Fibroblast of pulmonary artery (primary cell): ENCODE data around the gene B3GAT1.

Experiments used
- DNase-seq: peaks from one replicate; pipeline ENCODE4 v3.0.0-alpha.2; 2010; ENCODE audit warnings: low read depth
- H3K4me3 ChIP-seq: replicated peaks from 2 replicates; pipeline ENCODE4 v1.5.1; 2011; ENCODE audit warnings: low read depth, mild to moderate bottlenecking, control low read depth, low read length, moderate library complexity
- CTCF ChIP-seq: IDR thresholded peaks from 2 replicates; pipeline ENCODE4 v1.5.1; 2011; ENCODE audit warnings: mild to moderate bottlenecking, control low read depth, low read length, inconsistent platforms; ENCODE audit errors: missing control alignments

The B3GAT1 gene

DNA sequence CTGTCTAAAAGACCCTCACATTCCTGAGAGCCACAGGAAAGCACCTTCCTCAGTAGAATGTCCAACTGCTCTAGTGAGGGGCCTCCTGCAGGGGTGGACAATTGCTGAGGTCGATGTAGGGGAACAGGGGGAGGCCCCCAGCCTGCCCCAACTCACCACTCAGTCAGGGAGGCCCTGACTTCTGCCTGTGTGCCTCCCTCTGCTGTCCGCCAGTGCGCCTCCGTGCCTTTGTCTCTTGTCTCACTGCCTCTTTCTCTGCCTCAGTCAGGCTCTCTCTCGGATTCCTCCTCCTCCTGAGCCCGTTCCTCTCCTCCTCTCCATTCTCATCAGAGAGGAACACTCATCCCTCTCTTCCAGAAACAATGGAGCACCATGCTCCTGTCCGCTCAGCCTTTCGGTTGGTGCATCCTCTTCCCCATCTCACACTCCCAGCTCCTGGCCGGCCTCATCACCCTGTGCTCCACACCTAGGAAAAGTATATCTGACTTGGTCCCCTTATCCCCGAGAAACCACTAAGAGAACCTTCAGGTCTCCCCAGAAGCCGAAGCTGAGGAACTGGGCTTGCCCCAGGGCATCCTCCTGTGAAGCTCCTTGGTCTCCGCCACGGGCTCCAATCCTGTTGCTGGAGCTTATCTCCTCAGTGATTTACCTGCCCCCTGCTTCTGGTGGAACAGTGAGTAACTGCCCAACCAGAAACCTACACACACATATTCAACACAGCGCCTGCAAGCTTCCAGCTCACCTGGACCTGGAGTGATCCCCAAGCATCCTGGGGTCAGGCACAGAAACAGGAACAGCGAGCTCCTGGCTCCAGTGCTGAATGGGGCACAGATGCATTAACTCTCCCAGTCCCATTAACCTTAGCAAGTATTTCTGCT lies 2.3 kb downstream of the B3GAT1 start:
- no peak overlapping the region for H3K4me3 ChIP-seq
- DNase-seq, result no peak
- TF ChIP-seq CTCF, result no peak

- no peak for TF ChIP-seq CTCF
- no peak overlapping the region for H3K4me3 ChIP-seq
- DNase-seq, result no peak
These were observed 4.1 kb downstream of the B3GAT1 start for GRCh38 chr11:134407923-134408322.

GRCh38 chr11:134407321-134407828 lies 4.7 kb downstream of the B3GAT1 start:
- TF ChIP-seq CTCF, result no peak
- DNase-seq, result no peak
- H3K4me3 ChIP-seq, result no peak overlapping the region

DNA sequence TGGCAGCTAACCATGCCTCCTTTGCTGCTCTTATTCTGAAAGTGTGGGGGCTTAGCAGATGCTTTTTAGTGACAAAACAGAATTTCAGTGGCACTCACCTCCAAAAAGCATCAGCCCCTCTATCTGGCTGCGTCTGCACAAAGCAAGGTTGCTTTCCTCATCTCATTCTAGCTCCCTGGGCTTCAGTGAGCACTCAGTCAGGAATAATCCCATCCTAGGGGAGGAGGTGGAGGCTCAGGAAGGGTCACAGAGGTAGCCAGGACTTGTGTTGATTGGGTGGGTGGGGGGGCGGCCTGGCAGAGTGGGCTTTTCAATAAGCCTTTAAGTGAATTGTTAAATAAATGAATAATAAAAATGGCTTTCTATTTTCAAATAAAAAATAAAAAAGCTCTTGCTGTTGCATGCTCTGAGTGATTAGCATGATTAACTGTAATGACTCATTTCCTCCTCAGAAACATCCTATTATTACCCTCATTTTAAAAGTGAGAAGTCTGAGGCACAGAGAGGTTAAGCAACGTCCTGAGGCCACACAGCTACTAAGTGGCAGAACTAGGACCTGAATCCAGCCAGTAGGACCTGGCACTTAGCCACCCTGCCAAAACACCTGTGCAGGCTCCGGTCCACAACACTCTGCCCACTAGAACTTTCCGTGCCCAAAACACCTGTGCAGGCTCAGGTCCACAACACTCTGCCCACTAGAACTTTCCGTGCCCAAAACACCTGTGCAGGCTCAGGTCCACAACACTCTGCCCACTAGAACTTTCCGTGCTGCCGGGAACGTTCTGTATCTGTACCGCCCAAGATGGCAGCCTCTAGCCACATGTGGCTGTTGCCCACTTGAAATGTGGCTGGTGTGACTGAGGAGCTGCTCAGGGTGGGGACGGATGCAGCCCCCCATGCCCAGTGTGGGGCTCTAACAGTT lies 5.5 kb downstream of the B3GAT1 start:
- H3K4me3 ChIP-seq, result no peak overlapping the region
- no peak for DNase-seq
- no peak for TF ChIP-seq CTCF

- DNase-seq, result no peak
- TF ChIP-seq CTCF, result no peak
- no peak overlapping the region for H3K4me3 ChIP-seq
These were observed 6.2 kb downstream of the B3GAT1 start for GRCh38 chr11:134405841-134406240.

DNA sequence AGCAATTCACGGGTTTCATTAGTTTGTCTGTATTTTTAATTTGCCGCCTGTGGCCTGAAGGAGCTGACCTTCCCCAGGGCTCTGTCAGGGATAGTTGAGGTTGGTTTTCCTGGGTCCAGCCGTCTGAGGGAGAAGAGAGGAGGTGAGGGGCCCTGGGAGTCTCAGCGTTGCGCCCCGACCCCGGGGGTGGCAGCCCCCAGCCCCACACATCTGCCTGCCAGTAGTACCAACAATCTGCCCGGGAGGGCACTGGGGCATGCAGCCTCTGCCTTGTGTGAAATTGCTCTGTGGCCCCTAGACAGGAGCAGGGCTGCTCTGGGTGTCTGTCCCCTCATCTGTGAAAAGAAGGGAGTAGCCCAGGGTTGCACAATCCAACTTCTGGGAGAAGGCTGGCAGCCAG lies 6.6 kb downstream of the B3GAT1 start:
- no peak for TF ChIP-seq CTCF
- H3K4me3 ChIP-seq, result no peak overlapping the region
- no peak for DNase-seq
